Endothelial cell of umbilical vein (primary cell): Measurements from ENCODE around the gene FGD6. TPM values are rescaled to one million over a fixed set of nuclear protein-coding genes. Genes with fewer than 3 reads are reported as not detected.

Experiments
- BruUV-seq: library from RNA; stranded (reverse); fragments of 400-500 nt; replicated peaks from 2 replicates; lab custom pipeline; 2021; lab: Mats Ljungman, UMichigan
- CTCF ChIA-PET: fragments of 300-600, 350-600 bp; sonication (Branson Sonifier 250); formaldehyde crosslinking; loops from one replicate; lab custom pipeline; 2021; ENCODE audit warnings: antibody characterized with exemption, inconsistent platforms; lab: Charles Lee
- POLR2A ChIA-PET: fragments of 300-600, 350-600 bp; sonication (Branson Sonifier 250); formaldehyde crosslinking; loops from one replicate; lab custom pipeline; 2021; ENCODE audit warnings: antibody characterized with exemption, inconsistent platforms; lab: Charles Lee
- DNase-seq: peaks from one replicate; pipeline ENCODE4 v3.0.0-alpha.2; 2011; ENCODE audit warnings: low read depth, low spot score
- FAIRE-seq: peaks from 2 replicates; lab custom pipeline; 2011; peaks lifted over from hg19 to GRCh38; lab: Jason Lieb, UNC
- H2AFZ ChIP-seq: 2 replicates; pipeline ENCODE4 v1.6.0; 2012; ENCODE audit warnings: low read depth, low read length, control low read depth, inconsistent platforms
- H3K27ac ChIP-seq: 2 replicates; pipeline ENCODE4 v1.5.1; 2011; ENCODE audit warnings: low read depth, mild to moderate bottlenecking, control low read depth, low read length, moderate library complexity; ENCODE audit not compliant: insufficient read depth
- H3K27me3 ChIP-seq, 2 experiments: 2 replicates each; pipeline versions ENCODE4 v1.6.0 to v1.6.1; 2011; ENCODE audit warnings: low read length in 2 of 2, mixed read lengths in 1 of 2; ENCODE audit not compliant: control insufficient read depth in 2 of 2, insufficient read depth in 2 of 2
- H3K36me3 ChIP-seq, 2 experiments: 2 replicates in 1 of 2; 3 replicates in 1 of 2; pipeline ENCODE4 v1.5.1; 2011; ENCODE audit warnings: low read length in 2 of 2, mild to moderate bottlenecking in 1 of 2, moderate library complexity in 1 of 2; ENCODE audit not compliant: control insufficient read depth in 2 of 2, insufficient read depth in 2 of 2; ENCODE audit errors: extremely low read depth in 1 of 2
- H3K4me1 ChIP-seq: 3 replicates; pipeline ENCODE4 v1.5.1; 2011; ENCODE audit warnings: mild to moderate bottlenecking, low read length; ENCODE audit not compliant: control insufficient read depth, insufficient read depth; ENCODE audit errors: extremely low read depth
- H3K4me2 ChIP-seq: 2 replicates; pipeline ENCODE4 v1.6.1; 2011; ENCODE audit warnings: low read length, control low read depth, mixed read lengths; ENCODE audit not compliant: insufficient read depth
- H3K4me3 ChIP-seq, 3 experiments: fragments of 200-600 bp in 1 of 3; sonication (generic), shearing (Covaris generic) in 1 of 3; replicated peaks in 1 of 3; 2 replicates each; pipeline ENCODE4 v1.5.1; 2011 to 2016; ENCODE audit warnings: control low read depth in 3 of 3, low read length in 3 of 3, mild to moderate bottlenecking in 2 of 3, inconsistent platforms in 1 of 3, low read depth in 1 of 3, moderate library complexity in 1 of 3; ENCODE audit not compliant: insufficient read depth in 1 of 3
- H3K79me2 ChIP-seq: 2 replicates; pipeline ENCODE4 v1.6.0; 2012; ENCODE audit warnings: low read length, inconsistent platforms; ENCODE audit not compliant: control insufficient read depth, insufficient read depth
- H3K9ac ChIP-seq: replicated peaks from 2 replicates; pipeline ENCODE3; 2011; ENCODE audit warnings: low read length, control low read depth; ENCODE audit not compliant: insufficient read depth; ENCODE audit errors: extremely low read depth
- H3K9me1 ChIP-seq: replicated peaks from 3 replicates; pipeline ENCODE4 v1.6.0; 2011; ENCODE audit warnings: mild to moderate bottlenecking, low read length; ENCODE audit not compliant: control insufficient read depth, insufficient read depth; ENCODE audit errors: extremely low read depth
- H3K9me3 ChIP-seq: replicated peaks from 2 replicates; pipeline ENCODE4 v1.5.1; 2012; ENCODE audit warnings: low read length, inconsistent platforms; ENCODE audit not compliant: control insufficient read depth, insufficient read depth
- H4K20me1 ChIP-seq: replicated peaks from 2 replicates; pipeline ENCODE3; 2011; ENCODE audit warnings: mild to moderate bottlenecking, low read length; ENCODE audit not compliant: control insufficient read depth, insufficient read depth; ENCODE audit errors: extremely low read depth
- CTCF ChIP-seq, 2 donors: IDR thresholded peaks; 1 replicate in 1 of 2; 2 replicates in 1 of 2; pipeline ENCODE4 v1.5.1; 2011; ENCODE audit warnings: low read length in 2 of 2, mild to moderate bottlenecking in 2 of 2, moderate library complexity in 2 of 2, control low read depth in 1 of 2, inconsistent platforms in 1 of 2, low read depth in 1 of 2; ENCODE audit not compliant: insufficient read depth in 1 of 2; ENCODE audit errors: extremely low read depth in 1 of 2
- EZH2 ChIP-seq: IDR thresholded peaks from 2 replicates; pipeline ENCODE4 v1.6.1; 2012; ENCODE audit warnings: borderline replicate concordance, low read depth, mild to moderate bottlenecking, moderate library complexity, low read length, inconsistent platforms; ENCODE audit not compliant: severe bottlenecking
- FOS ChIP-seq: IDR thresholded peaks from 2 replicates; pipeline ENCODE4 v1.6.1; 2011; ENCODE audit warnings: mild to moderate bottlenecking, low read length, moderate library complexity, borderline replicate concordance; ENCODE audit not compliant: insufficient read depth
- GATA2 ChIP-seq: IDR thresholded peaks from 2 replicates; pipeline ENCODE4 v1.7.0; 2011; ENCODE audit warnings: low read depth, mild to moderate bottlenecking, moderate library complexity, mixed read lengths, low read length; ENCODE audit not compliant: insufficient read length, insufficient read depth
- JUN ChIP-seq: IDR thresholded peaks from 2 replicates; pipeline ENCODE4 v1.6.1; 2011; ENCODE audit warnings: borderline replicate concordance, low read depth; ENCODE audit not compliant: insufficient read length, insufficient read depth
- MAX ChIP-seq: IDR thresholded peaks from 2 replicates; pipeline ENCODE4 v1.6.1; 2011; ENCODE audit not compliant: insufficient read depth, insufficient read length
- MYC ChIP-seq: IDR thresholded peaks from one replicate; pipeline ENCODE4 v1.6.1; 2011; ENCODE audit warnings: mild to moderate bottlenecking, low read depth, low read length
- POLR2A ChIP-seq: IDR thresholded peaks from 2 replicates; pipeline ENCODE4 v1.6.1; 2012; ENCODE audit warnings: low read depth, mild to moderate bottlenecking, control low read depth, low read length
- POLR2AphosphoS5 ChIP-seq: IDR thresholded peaks from 2 replicates; pipeline ENCODE4 v1.6.1; 2012; ENCODE audit warnings: low read depth, mild to moderate bottlenecking, control low read depth, low read length, moderate library complexity; ENCODE audit not compliant: insufficient read depth
- dilution Hi-C: fragments of 300-500 bp; cut with MboI; formaldehyde crosslinking; loops from one replicate; pipeline ENCODE4 v1.15.0; 2019; ENCODE audit warnings: low sequenced_read_pairs; ENCODE audit not compliant: extremely low pct_ligation_motif_present
- intact Hi-C: fragments of 100-400 bp; cut with micrococcal nuclease; formaldehyde crosslinking; loops from one replicate; pipeline ENCODE4 v1.10.0; 2022
- polyA plus RNA-seq, 4 experiments: library from polyadenylated mRNA; depleted of rRNA in 3 of 4; stranded (reverse) in 3 of 4; unstranded in 1 of 4; fragments of >200 nt; gene quantifications; 2 replicates each; pipeline versions ENCODE4 v1.2.1 to v1.2.3, GENCODE V29; 2011 to 2012; ENCODE audit warnings: missing spikeins in 1 of 4
- total RNA-seq: library from RNA; stranded (reverse); gene quantifications from 2 replicates; pipeline ENCODE4 v1.2.3, GENCODE V29; 2021

The FGD6 gene
- total and polyA plus RNA-seq, 2 donors (not counting 3 experiments of a cell fraction or from before 2014, with no cell fraction given): 5.9 to 14.0 TPM

- Histone ChIP-seq H3K27ac (peak overlapping the region; percentile 58), H3K9me3 (no peaks in the 10 kb centered on the region), H2AFZ (peak overlapping the region; percentile 68), H3K9ac (peak overlapping the region; percentile 87), H3K4me3 (peak overlapping the region; percentile 69 to 99 (median 94)), H3K4me1 (peaks cover 44% of the 10 kb centered on the region), H3K79me2 (peaks cover 77% of the 10 kb centered on the region), H3K9me1 (no peaks in the 10 kb centered on the region), H4K20me1 (no peaks in the 10 kb centered on the region), H3K36me3 (no peaks in the 10 kb centered on the region), H3K27me3 (no peaks in the 10 kb centered on the region), H3K4me2 (peak overlapping the region; percentile 100)
- ChIA-PET CTCF (interaction anchor here (0.6 to 5.9 kb wide), 28 partner anchors 9 to 698 kb away, joined by 3 to 91 read pairs (median 4); partner anchors contain the start of gene NR2C1), POLR2A (interaction anchor here (0.6 to 1.5 kb wide), 7 partner anchors 16 to 257 kb away, joined by 3 to 7 read pairs (median 4); partner anchors contain the start of genes METAP2 and NR2C1)
- TSS peak; percentile 24 for BruUV-seq
- FAIRE-seq (no peak), DNase-seq (peak; percentile 61)
- dilution Hi-C loops: loop anchor here (25.0 kb wide), 1 partner anchor 105 kb away; no protein-coding TSS in a partner anchor
- TF ChIP-seq POLR2AphosphoS5: no peak
- TF ChIP-seq MAX: no peak
- no peak for TF ChIP-seq GATA2
- TF ChIP-seq POLR2A: no peak
- TF ChIP-seq CTCF (IDR thresholded peaks at IDR 0.05; ENCODE audit: extremely low read depth in 1 of 2, insufficient read depth in 1 of 2, low read depth in 1 of 2, low read length in 2 of 2): no peak
- no peak for TF ChIP-seq MYC
- no peak for TF ChIP-seq JUN
- TF ChIP-seq EZH2: no peak
- TF ChIP-seq FOS: no peak
- intact Hi-C loops: loop anchor here (1.0 to 10.0 kb wide), 10 partner anchors 14 to 502 kb away; partner anchors contain the start of gene NDUFA12
Measured at GRCh38 chr12:95216711-95217376, 423 bp downstream of the FGD6 start.
